Activated CD8-positive, alpha-beta T cell treated with anti-CD3 and anti-CD28 coated beads for 36 hours (primary cell): ENCODE measurements around the gene HOXB9. TPM values are rescaled to one million over a fixed set of nuclear protein-coding genes. Genes with fewer than 3 reads are reported as not detected.

ENCODE experiments used
- ATAC-seq: fragments of 200-7000 bp; cut with Tn5 transposase; one replicate; pipeline ENCODE4 v1.10.0; 2021; ENCODE audit warnings: mild to moderate bottlenecking, moderate library complexity
- CTCF ChIA-PET: fragments of 350-600 bp; sonication (Branson Sonifier 250); formaldehyde crosslinking; loops from one replicate; lab custom pipeline; 2021; ENCODE audit warnings: antibody characterized with exemption; lab: Charles Lee
- POLR2A ChIA-PET: fragments of 350-600 bp; sonication (Branson Sonifier 250); formaldehyde crosslinking; loops from one replicate; lab custom pipeline; 2021; ENCODE audit warnings: antibody characterized with exemption; lab: Charles Lee
- DNase-seq: peaks from one replicate; pipeline ENCODE4 v3.0.0-alpha.2; 2020
- H3K27ac Mint-ChIP-seq: one replicate; pipeline ENCODE4 v1.8.0; 2021; ENCODE audit warnings: mild to moderate bottlenecking, mixed read lengths
- H3K27me3 Mint-ChIP-seq: one replicate; pipeline ENCODE4 v1.8.0; 2021; ENCODE audit warnings: mixed read lengths
- H3K36me3 Mint-ChIP-seq: one replicate; pipeline ENCODE4 v1.8.0; 2021; ENCODE audit warnings: low read depth, mixed read lengths
- H3K4me1 Mint-ChIP-seq: one replicate; pipeline ENCODE4 v1.8.0; 2021; ENCODE audit warnings: low read depth, mixed read lengths
- H3K4me3 Mint-ChIP-seq: one replicate; pipeline ENCODE4 v1.8.0; 2021; ENCODE audit warnings: mild to moderate bottlenecking, moderate library complexity, mixed read lengths
- H3K9me3 Mint-ChIP-seq: one replicate; pipeline ENCODE4 v1.8.0; 2021; ENCODE audit warnings: mixed read lengths
- intact Hi-C: fragments of 100-400 bp; cut with micrococcal nuclease; formaldehyde crosslinking; loops from one replicate; pipeline ENCODE4 v1.10.0; 2022
- total RNA-seq, 2 experiments: library from RNA; stranded (reverse); gene quantifications; one replicate each; pipeline ENCODE4 v1.2.3, GENCODE V29; 2021
- TF ChIP-seq, protein P1 (sequence below): fragments of 200-600 bp; IDR thresholded peaks from one replicate; pipeline ENCODE4 v1.8.0; 2022; ENCODE audit warnings: antibody characterized with exemption, mild to moderate bottlenecking

Gene HOXB9
- total RNA-seq, 2 experiments from 2014 or later = 6.9 to 7.0 TPM

DNA sequence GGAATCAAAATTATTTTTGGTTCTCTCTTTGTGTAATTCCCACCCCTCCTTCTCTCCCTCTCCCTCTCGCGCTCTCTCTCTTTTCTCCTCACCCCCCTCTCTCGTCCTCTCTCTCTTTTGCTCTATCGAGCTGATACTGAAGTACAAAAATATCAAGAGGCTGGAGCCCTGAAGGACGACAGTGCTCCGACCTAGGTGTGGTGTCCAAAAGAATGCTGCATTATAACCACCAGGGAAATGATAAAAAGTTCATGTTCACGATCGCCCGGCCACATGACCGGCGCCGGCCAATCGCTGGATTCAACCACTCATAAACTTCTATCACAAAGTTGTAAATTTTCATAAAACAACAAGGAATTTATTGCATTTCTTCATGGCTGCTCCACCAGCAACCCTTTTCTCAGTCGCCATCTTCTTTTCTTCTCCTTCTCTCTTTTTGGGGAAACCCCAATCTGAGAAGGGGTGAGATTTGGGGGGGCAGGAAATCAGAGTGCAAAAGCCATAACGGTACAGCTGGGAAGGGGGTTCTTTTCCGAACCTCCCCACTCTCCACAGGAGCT is 21.3 kb downstream of the HOXB9 start, which contains the start of gene HOXB6:
Gene HOXB6, minus strand, starts transcription at position 217 of the 560 bp plus-strand sequence. CDS start 6,836 bp downstream, outside the sequence.
- no peaks in the 10 kb centered on the region for H3K36me3 Mint-ChIP-seq
- no peaks in the 10 kb centered on the region for H3K9me3 Mint-ChIP-seq
- POLR2A ChIA-PET = no interaction called here
- no peak within 1 kb of the TSS for H3K4me3 Mint-ChIP-seq
- H3K4me1 Mint-ChIP-seq = peaks cover 16% of the 10 kb centered on the region
- TF ChIP-seq, protein P1, sequence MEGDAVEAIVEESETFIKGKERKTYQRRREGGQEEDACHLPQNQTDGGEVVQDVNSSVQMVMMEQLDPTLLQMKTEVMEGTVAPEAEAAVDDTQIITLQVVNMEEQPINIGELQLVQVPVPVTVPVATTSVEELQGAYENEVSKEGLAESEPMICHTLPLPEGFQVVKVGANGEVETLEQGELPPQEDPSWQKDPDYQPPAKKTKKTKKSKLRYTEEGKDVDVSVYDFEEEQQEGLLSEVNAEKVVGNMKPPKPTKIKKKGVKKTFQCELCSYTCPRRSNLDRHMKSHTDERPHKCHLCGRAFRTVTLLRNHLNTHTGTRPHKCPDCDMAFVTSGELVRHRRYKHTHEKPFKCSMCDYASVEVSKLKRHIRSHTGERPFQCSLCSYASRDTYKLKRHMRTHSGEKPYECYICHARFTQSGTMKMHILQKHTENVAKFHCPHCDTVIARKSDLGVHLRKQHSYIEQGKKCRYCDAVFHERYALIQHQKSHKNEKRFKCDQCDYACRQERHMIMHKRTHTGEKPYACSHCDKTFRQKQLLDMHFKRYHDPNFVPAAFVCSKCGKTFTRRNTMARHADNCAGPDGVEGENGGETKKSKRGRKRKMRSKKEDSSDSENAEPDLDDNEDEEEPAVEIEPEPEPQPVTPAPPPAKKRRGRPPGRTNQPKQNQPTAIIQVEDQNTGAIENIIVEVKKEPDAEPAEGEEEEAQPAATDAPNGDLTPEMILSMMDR = no peak
- intact Hi-C loops = no loop called here
- no peak for ATAC-seq
- peaks cover 83% of the 10 kb centered on the region for H3K27me3 Mint-ChIP-seq
- H3K27ac Mint-ChIP-seq = no peak within 1 kb of the TSS
- no peak for DNase-seq
- CTCF ChIA-PET = interaction anchor here (2.7 to 6.3 kb wide), 2 partner anchors 11 to 31 kb away, joined by 11 to 45 read pairs; partner anchors contain the start of gene HOXB5

DNA sequence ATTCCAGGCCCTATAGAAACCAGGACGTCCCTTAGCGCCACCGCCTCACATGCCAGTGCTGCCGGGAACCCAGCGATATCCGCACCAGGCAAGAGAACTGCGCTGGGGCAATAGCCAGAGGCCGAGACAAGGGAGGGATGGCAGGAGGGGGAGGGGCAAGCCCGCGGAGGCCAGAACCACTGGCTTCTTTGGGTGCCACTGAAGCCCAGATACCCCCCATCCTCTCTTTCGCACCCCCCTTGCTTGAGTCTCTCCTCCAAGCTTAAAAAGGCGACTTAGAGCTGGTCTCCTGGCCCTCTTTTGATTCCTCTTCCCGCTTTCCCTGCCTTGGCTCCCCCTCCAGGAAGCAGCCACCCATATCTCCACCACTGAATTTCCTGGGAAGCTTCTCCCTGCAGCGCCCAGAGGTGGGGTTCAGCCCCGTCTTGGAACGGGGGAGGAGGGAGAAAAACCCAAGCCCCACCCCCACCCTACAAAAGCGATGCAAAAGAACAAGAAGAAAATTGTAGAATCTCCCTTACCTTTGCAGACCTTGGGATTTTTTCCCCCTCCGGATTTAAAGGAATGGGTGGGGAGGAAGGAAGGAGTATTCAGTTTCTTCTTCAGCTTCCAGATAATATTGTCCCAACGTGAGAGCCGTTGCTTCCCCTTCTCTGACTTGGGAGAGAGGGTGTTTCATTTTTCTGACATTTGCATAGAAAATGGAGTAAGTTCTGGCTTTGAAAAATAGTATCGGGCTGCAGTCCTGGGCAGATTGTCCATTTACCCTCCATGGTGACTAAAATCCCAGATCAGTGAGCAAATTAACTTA is 22.0 kb downstream of the HOXB9 start:
- POLR2A ChIA-PET = no interaction called here
- intact Hi-C loops = no loop called here
- H3K4me3 Mint-ChIP-seq = no peak overlapping the region
- no peak overlapping the region for H3K27ac Mint-ChIP-seq
- no peak for ATAC-seq
- no peaks in the 10 kb centered on the region for H3K36me3 Mint-ChIP-seq
- DNase-seq = no peak
- H3K9me3 Mint-ChIP-seq = no peaks in the 10 kb centered on the region
- TF ChIP-seq, protein P1 = no peak
- H3K4me1 Mint-ChIP-seq = peaks cover 16% of the 10 kb centered on the region
- H3K27me3 Mint-ChIP-seq = peaks cover 83% of the 10 kb centered on the region
- CTCF ChIA-PET = interaction anchor here (6.3 kb wide), 1 partner anchor 10 kb away, joined by 45 read pairs; the partner anchor contains the start of gene HOXB5

DNA sequence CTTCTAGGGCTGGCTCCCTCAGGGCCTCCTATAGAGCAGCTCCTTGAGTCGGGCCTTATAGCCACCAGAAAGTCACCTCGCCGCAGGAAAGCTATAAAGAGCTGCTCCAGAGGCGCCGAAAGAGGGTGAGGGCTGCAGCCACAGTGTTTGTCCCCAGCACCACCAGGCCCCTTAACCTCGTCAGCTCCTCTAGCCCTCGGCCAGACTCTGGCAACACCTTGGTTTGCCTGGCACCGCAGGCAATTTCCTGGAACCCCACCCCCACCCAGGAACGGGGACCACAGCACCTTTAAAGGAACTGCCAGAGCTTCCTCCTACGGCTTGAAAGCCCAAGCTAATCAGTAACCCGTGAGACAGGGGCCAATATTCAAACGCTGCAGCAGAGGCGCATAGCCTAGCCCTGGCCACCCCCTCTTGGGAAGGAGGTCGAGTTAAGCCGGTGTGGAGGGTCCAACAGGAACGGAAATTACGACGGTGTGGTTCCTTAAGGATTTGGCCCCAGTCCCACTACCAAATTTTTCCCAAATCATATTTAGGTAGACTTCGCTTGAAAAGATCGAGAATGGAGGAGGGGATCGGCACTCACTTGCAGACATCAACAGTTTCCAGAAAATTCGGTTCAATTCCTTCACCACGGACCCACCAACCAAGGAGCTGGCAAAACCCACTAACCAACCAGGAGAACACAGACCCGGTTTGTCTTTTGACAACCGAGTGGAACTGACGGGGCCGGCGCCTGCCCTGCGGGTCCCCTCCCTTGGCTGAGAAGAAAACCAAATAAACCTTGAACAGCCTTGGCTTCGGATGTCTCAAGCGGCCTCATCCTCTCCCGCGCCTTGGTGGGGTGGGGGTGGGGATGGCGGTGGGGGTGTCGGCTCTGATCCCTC is 24.4 kb downstream of the HOXB9 start:
- H3K27ac Mint-ChIP-seq = no peak overlapping the region
- no peak overlapping the region for H3K4me3 Mint-ChIP-seq
- ChIA-PET CTCF (interaction anchor here (0.7 to 1.5 kb wide), 12 partner anchors 35 to 652 kb away, joined by 3 to 4 read pairs (median 3); no protein-coding TSS in a partner anchor), POLR2A (interaction anchor here (0.6 to 1.3 kb wide), 3 partner anchors 11 to 119 kb away, joined by 3 to 4 read pairs (median 3); no protein-coding TSS in a partner anchor)
- DNase-seq (no peak), ATAC-seq (no peak)
- H3K9me3 Mint-ChIP-seq = no peaks in the 10 kb centered on the region
- intact Hi-C loops = no loop called here
- H3K27me3 Mint-ChIP-seq = peaks cover 85% of the 10 kb centered on the region
- H3K4me1 Mint-ChIP-seq = peaks cover 29% of the 10 kb centered on the region
- H3K36me3 Mint-ChIP-seq = no peaks in the 10 kb centered on the region
- TF ChIP-seq, protein P1 = no peak

DNA sequence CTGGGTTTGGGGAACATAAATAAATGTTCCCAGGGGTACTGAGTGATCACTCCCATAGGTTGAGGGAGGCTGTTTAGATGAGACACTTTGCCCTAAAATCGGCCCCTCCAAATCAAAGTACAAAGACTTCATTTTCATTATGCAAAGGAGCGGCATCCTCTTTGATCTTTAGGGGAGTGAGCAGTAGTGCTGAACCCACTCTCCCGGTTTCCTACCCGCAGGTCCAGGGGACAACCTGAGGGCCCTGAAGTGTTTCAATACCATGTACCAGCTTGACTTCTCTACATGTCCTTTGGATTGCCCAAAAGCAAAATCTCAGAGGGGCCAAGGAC is 25.0 kb downstream of the HOXB9 start:
- ChIA-PET POLR2A (interaction anchor here (0.6 to 1.3 kb wide), 5 partner anchors 12 to 119 kb away, joined by 3 to 5 read pairs (median 3); no protein-coding TSS in a partner anchor), CTCF (interaction anchor here (0.7 to 1.5 kb wide), 9 partner anchors 8 to 652 kb away, joined by 3 to 4 read pairs (median 4); no protein-coding TSS in a partner anchor)
- Mint-ChIP-seq H3K27me3 (peaks cover 86% of the 10 kb centered on the region), H3K36me3 (no peaks in the 10 kb centered on the region), H3K27ac (no peak overlapping the region), H3K4me1 (peaks cover 35% of the 10 kb centered on the region), H3K4me3 (no peak overlapping the region), H3K9me3 (no peaks in the 10 kb centered on the region)
- DNase-seq (no peak), ATAC-seq (no peak)
- TF ChIP-seq, protein P1 = no peak
- intact Hi-C loops = no loop called here
